ENCODE results near the gene INPP5A. TPM values are rescaled to one million over a fixed set of nuclear protein-coding genes. Genes with fewer than 3 reads are reported as not detected.

INPP5A gene
- total and polyA plus RNA-seq, 5 donors, result 60.0 to 116 (median 97.8) TPM

- H3K4me3 ChIP-seq (ENCODE audit: low read length), result no peak overlapping the region
- DNase-seq, result peak in 2 of 3 donors; percentile 39 to 50
- no peaks in the 10 kb centered on the region for H3K9me3 ChIP-seq (ENCODE audit: control insufficient read depth, low read length)
- 83% methylated on average over 23 of the region's 23 CpGs for WGBS
- H3K27me3 ChIP-seq (ENCODE audit: control insufficient read depth, insufficient read depth), result no peaks in the 10 kb centered on the region
- no peak overlapping the region for H3K27ac ChIP-seq (ENCODE audit: low read length)
- intact Hi-C loops (cut with DNase I), result loop anchor here in 1 of 4 donors (10.0 kb wide), 1 partner anchor 123 kb away; no protein-coding TSS in a partner anchor
- no peak for ATAC-seq
- peaks cover 13% of the 10 kb centered on the region for H3K4me1 ChIP-seq (ENCODE audit: control insufficient read depth, insufficient read depth, low read length)
These were observed 26.2 kb upstream of the INPP5A start for GRCh38 chr10:132511121-132512051.

GRCh38 chr10:132512052-132512442 is 25.5 kb upstream of the INPP5A start:
- H3K27me3 ChIP-seq (ENCODE audit: control insufficient read depth, insufficient read depth), result no peaks in the 10 kb centered on the region
- H3K4me1 ChIP-seq (ENCODE audit: control insufficient read depth, insufficient read depth, low read length), result peaks cover 16% of the 10 kb centered on the region
- H3K9me3 ChIP-seq (ENCODE audit: control insufficient read depth, low read length), result no peaks in the 10 kb centered on the region
- H3K27ac ChIP-seq (ENCODE audit: low read length), result no peak overlapping the region
- intact Hi-C loops (cut with DNase I), result loop anchor here in 1 of 4 donors (10.0 kb wide), 1 partner anchor 123 kb away; no protein-coding TSS in a partner anchor
- ATAC-seq (no peak), DNase-seq (no peak)
- H3K4me3 ChIP-seq (ENCODE audit: low read length), result no peak overlapping the region
- 77% methylated on average over 1 of the region's 1 CpG for WGBS

DNA sequence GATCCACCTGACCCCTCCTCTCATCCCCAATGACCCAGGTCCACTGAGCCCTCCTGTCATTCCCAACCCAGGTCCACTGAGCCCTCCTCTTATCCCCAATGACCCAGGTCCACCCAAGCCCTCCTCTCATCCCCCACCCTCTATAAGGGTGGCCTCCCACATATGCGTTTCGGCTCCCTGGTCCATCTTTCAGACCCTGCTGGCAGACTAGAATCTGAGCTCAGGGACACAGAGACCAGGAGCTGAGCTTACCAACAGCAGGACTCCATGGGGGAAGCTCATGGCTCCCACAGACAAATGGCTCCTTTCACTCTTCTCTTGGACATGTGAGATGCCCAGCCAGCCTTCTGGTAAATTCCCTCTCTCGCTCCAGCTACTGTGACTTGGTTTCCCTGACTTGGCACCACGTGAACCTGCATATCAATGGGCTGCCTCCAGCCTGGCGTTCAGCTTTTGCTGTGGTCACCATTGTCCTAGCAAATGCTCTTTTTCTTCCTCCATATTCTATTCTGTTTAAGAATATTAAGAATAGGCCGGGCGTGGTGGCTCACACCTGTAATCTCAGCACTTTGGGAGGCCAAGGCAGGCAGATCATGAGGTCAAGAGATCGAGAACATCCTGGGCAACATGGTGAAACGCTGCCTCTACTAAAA is 24.8 kb upstream of the INPP5A start:
- DNase-seq, result peak in 2 of 3 donors; percentile 11 to 24
- Histone ChIP-seq H3K4me3 (ENCODE audit: low read length) (no peak overlapping the region), H3K4me1 (ENCODE audit: control insufficient read depth, insufficient read depth, low read length) (peaks cover 20% of the 10 kb centered on the region), H3K27me3 (ENCODE audit: control insufficient read depth, insufficient read depth) (no peaks in the 10 kb centered on the region), H3K27ac (ENCODE audit: low read length) (no peak overlapping the region), H3K9me3 (ENCODE audit: control insufficient read depth, low read length) (no peaks in the 10 kb centered on the region)
- intact Hi-C loops (cut with DNase I), result loop anchor here in 1 of 4 donors (10.0 kb wide), 1 partner anchor 122 kb away; no protein-coding TSS in a partner anchor
- no peak for ATAC-seq
- 93% methylated on average over 9 of the region's 9 CpGs for WGBS

DNA sequence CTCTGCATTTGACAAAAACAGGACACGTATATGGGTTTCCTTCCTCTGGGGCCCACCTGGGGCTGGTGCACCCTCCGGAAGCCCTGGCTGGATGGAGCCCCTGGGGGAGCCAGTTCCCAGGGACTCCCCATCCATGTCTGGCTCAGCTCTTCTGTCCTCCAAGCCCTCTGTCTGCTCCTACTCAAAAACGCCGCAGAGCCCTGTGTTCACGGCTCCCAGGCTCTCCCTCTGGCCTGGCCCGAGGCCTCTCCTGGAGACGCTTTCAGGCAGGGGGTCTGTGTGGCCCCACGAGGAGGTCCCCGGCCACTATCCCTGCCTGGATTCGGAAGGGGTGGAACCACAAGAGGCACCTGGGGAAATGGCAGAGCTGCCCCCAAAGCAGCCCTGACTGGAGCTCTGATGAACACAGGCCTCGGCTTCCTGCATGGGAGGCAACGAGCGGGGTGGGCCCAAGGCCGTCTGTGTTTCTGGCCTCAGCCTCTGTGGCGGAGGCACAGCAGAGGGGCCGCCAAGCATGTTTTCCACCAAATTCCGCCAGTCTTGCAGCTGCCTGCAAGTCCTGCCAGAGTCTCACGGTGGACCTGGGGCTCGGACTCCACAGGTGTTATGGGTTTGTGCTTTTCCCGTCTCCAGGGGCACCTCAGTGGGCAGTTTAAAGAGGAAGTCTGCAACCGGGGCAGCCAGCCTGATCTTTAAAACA is 22.6 kb upstream of the INPP5A start:
- 58% methylated on average over 21 of the region's 21 CpGs for WGBS
- ATAC-seq (no peak), DNase-seq (peak in 1 of 3 donors; percentile 52)
- no peaks in the 10 kb centered on the region for H3K9me3 ChIP-seq (ENCODE audit: control insufficient read depth, low read length)
- H3K27me3 ChIP-seq (ENCODE audit: control insufficient read depth, insufficient read depth), result no peaks in the 10 kb centered on the region
- H3K27ac ChIP-seq (ENCODE audit: low read length), result peak overlapping the region; percentile 2
- H3K4me3 ChIP-seq (ENCODE audit: low read length), result no peak overlapping the region
- H3K4me1 ChIP-seq (ENCODE audit: control insufficient read depth, insufficient read depth, low read length), result peaks cover 33% of the 10 kb centered on the region
- intact Hi-C loops (cut with DNase I), result loop anchor here in 1 of 4 donors (10.0 kb wide), 1 partner anchor 120 kb away; no protein-coding TSS in a partner anchor

- Histone ChIP-seq H3K27ac (ENCODE audit: low read length) (peak overlapping the region; percentile 55), H3K4me1 (ENCODE audit: control insufficient read depth, insufficient read depth, low read length) (peaks cover 37% of the 10 kb centered on the region), H3K9me3 (ENCODE audit: control insufficient read depth, low read length) (no peaks in the 10 kb centered on the region), H3K27me3 (ENCODE audit: control insufficient read depth, insufficient read depth) (no peaks in the 10 kb centered on the region), H3K4me3 (ENCODE audit: low read length) (no peak overlapping the region)
- intact Hi-C loops (cut with DNase I), result loop anchor here in 1 of 4 donors (10.0 kb wide), 1 partner anchor 119 kb away; no protein-coding TSS in a partner anchor
- DNase-seq (peak in 2 of 3 donors; percentile 49 to 53), ATAC-seq (no peak)
- 52% methylated on average over 19 of the region's 19 CpGs for WGBS
These were observed 21.5 kb upstream of the INPP5A start for GRCh38 chr10:132515811-132516726.

DNA sequence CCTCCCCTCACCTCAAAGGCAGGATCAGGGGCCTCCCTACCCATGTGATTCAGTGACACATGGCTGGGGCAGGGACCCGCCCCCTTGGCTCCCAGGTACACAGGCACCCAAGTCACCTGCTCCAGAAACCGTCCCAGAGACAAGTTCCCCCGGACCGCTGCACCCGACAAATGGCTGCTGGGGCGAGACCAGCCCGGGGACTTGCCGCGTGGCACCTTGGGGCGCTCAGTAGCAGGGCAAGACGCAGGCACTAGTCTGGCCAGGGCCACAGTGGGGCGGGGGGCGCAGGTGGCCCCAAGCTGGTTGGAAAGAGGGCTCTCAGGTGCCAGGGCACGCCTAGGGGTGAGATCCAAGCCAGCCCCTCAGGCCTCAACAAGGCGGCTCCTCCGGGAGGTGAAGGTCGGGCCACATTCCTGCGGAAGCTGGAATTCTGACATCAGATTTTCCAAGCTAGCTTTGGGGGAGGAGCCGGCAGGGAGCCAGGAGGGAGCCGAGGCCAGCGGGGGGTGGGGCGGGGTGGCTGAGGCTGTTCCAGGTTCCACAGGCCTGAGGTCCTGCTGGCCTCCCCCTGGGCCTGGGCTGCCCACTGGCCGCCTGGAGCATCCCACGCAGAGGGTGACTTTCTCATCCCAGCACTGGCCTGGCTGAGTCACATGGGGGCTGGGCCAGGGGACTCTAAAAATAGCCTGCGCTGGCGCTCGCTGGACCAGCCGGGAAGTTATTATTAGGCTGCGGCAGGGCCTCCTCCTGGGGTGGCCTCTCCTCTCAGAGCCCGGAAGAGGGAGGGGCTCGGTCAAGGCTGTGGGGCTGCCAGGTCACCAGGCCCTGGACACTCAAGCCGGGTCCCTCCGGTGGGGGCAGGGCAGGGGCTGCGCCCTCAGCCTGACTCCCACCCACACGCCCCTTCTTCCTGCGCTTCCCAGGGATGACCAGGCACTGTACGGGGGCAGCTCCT is 20.5 kb upstream of the INPP5A start:
- Histone ChIP-seq H3K9me3 (ENCODE audit: control insufficient read depth, low read length) (no peaks in the 10 kb centered on the region), H3K4me1 (ENCODE audit: control insufficient read depth, insufficient read depth, low read length) (peaks cover 34% of the 10 kb centered on the region), H3K27me3 (ENCODE audit: control insufficient read depth, insufficient read depth) (no peaks in the 10 kb centered on the region), H3K4me3 (ENCODE audit: low read length) (no peak overlapping the region), H3K27ac (ENCODE audit: low read length) (peak overlapping the region; percentile 55)
- WGBS, result 19% methylated on average over 37 of the region's 37 CpGs
- DNase-seq, result peak; percentile 96 to 97 (median 96)
- intact Hi-C loops (cut with DNase I), result loop anchor here in 1 of 4 donors (10.0 kb wide), 1 partner anchor 118 kb away; no protein-coding TSS in a partner anchor
- ATAC-seq, result peak; percentile 91 to 94

DNA sequence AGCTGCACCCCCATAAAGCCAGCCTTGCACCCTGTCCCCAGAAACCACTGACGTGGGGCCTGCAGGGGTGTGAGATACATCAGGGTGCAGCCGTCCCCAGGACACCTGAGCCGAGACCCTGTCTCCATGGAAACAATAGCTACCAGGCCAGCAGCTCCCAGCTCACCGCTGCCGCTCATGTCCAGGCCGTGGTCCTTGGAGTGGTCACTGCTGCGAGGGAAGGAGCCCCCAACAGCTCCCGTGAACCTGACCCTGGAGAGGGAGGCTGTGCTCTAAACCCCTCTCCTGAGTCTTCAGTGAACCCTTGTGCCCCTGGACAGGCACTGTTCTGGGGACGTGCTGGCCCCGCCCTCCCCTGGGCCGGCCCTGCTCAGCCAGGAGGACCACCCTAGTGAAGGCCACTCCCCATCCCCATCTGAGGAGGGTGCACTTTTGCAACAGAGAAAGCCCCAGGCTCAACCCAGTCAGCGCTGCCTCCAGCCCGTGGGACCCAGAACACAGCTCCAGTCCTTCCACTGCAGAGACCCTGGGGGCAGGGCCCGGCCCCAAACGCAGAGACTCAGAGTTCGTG is 19.6 kb upstream of the INPP5A start:
- H3K4me3 ChIP-seq (ENCODE audit: low read length), result no peak overlapping the region
- ATAC-seq (peak; percentile 2), DNase-seq (peak in 2 of 3 donors; percentile 60 to 61)
- H3K4me1 ChIP-seq (ENCODE audit: control insufficient read depth, insufficient read depth, low read length), result peaks cover 34% of the 10 kb centered on the region
- no peaks in the 10 kb centered on the region for H3K27me3 ChIP-seq (ENCODE audit: control insufficient read depth, insufficient read depth)
- intact Hi-C loops (cut with DNase I), result loop anchor here in 2 of 4 donors (2.0 to 10.0 kb wide), 2 partner anchors 19 to 117 kb away; partner anchors contain the start of gene INPP5A (in 1 of the 2)
- H3K27ac ChIP-seq (ENCODE audit: low read length), result peak overlapping the region; percentile 55
- WGBS, result 51% methylated on average over 16 of the region's 16 CpGs
- no peaks in the 10 kb centered on the region for H3K9me3 ChIP-seq (ENCODE audit: control insufficient read depth, low read length)

DNA sequence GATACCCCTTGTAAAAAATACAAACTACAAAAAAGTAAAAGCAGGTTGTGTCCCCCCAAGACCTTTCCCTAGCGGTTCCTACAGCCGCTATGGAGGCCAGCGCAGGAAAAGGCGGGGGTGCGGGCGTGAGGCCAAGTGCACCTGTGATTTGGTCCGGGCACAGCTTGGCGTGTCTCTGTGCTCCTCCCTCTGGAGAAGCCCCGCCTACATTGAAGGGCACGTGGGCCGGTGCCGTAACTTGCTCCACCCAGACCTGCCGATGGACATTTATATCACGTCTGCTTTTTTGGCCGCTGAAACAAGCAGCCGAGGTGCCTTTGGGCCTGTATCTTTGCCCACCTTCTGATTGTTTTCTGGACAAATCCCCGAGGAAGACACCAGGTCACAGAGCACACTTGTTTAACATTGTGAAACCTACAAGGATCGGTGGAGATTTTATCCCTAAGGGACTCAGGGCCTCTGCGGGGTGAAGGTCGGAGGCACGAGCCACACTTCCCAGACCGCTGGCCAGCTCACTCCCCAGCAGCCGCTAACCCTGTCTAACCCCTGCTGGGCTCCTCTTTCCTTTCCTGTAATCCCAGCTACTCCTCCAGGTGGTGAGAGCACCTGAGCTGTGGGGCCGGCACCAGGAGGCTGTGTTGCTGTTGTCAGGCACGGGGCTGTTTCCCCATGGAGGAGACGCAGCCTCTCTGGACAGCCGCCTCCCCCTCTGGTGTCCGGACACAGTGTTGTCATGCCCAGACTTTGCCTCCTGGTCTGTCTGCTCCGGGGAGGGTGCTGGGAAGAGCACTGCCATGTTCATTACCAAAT is 18.8 kb upstream of the INPP5A start:
- intact Hi-C loops (cut with DNase I), result loop anchor here in 2 of 4 donors (2.0 to 10.0 kb wide), 2 partner anchors 18 to 116 kb away; partner anchors contain the start of gene INPP5A (in 1 of the 2)
- Histone ChIP-seq H3K4me3 (ENCODE audit: low read length) (no peak overlapping the region), H3K9me3 (ENCODE audit: control insufficient read depth, low read length) (no peaks in the 10 kb centered on the region), H3K27me3 (ENCODE audit: control insufficient read depth, insufficient read depth) (no peaks in the 10 kb centered on the region), H3K4me1 (ENCODE audit: control insufficient read depth, insufficient read depth, low read length) (peaks cover 34% of the 10 kb centered on the region), H3K27ac (ENCODE audit: low read length) (peak overlapping the region; percentile 57)
- WGBS, result 52% methylated on average over 29 of the region's 29 CpGs
- ATAC-seq, result peak in 1 of 2 donors; percentile 23
- peak; percentile 56 to 87 (median 84) for DNase-seq
